Gastroesophageal sphincter (tissue), 4 donors: ENCODE measurements around the gene NAA35. TPM values are rescaled to one million over a fixed set of nuclear protein-coding genes. Genes with fewer than 3 reads are reported as not detected.

Experiments used
- ATAC-seq: fragments of 150-250 bp; one replicate; pipeline ENCODE4 v1.9.1; 2016; ENCODE audit warnings: mild to moderate bottlenecking, moderate library complexity
- H3K27ac ChIP-seq, 4 donors: fragments of 200-600 bp; sonication (generic) in 3 of 4; 1 replicate in 3 of 4; 2 replicates in 1 of 4; pipeline ENCODE4 v1.5.1; 2016 to 2019
- H3K27me3 ChIP-seq: fragments of 200-600 bp; sonication (generic); one replicate; pipeline ENCODE4 v1.5.1; 2019
- H3K36me3 ChIP-seq, 2 donors: fragments of 200-600 bp; sonication (generic); one replicate each; pipeline ENCODE4 v1.5.1; 2019; ENCODE audit warnings: control low read depth in 1 of 2
- H3K4me1 ChIP-seq, 3 donors: fragments of 200-600 bp; sonication (generic); 1 replicate in 2 of 3; 2 replicates in 1 of 3; pipeline ENCODE4 v1.5.1; 2016 to 2019; ENCODE audit warnings: control low read depth in 2 of 3
- H3K4me3 ChIP-seq, 2 donors: fragments of 200-600 bp; sonication (generic); one replicate each; pipeline ENCODE4 v1.5.1; 2019; ENCODE audit warnings: mild to moderate bottlenecking in 1 of 2, moderate library complexity in 1 of 2
- H3K9me3 ChIP-seq, 3 donors: fragments of 200-600 bp; sonication (generic); one replicate each; pipeline ENCODE4 v1.5.1; 2017 to 2019; ENCODE audit warnings: control low read depth in 2 of 3
- CTCF ChIP-seq, 4 experiments: fragments of 200-600 bp in 2 of 4; fragments of 450-650 bp in 2 of 4; sonication (generic) in 1 of 4; IDR thresholded peaks; one replicate each; pipeline ENCODE4 v1.5.1; 2017 to 2019; ENCODE audit warnings: antibody characterized with exemption in 4 of 4, mild to moderate bottlenecking in 2 of 4, moderate library complexity in 2 of 4
- EP300 ChIP-seq: sonication (generic); formaldehyde crosslinking; IDR thresholded peaks from one replicate; pipeline ENCODE4 v1.6.1; 2017; ENCODE audit warnings: antibody characterized with exemption, mild to moderate bottlenecking
- POLR2A ChIP-seq, 2 donors: fragments of 450-650 bp; IDR thresholded peaks; one replicate each; pipeline ENCODE4 v1.6.1; 2017; ENCODE audit warnings: antibody characterized with exemption in 2 of 2, mild to moderate bottlenecking in 2 of 2, moderate library complexity in 1 of 2
- POLR2AphosphoS5 ChIP-seq: sonication (generic); formaldehyde crosslinking; IDR thresholded peaks from one replicate; pipeline ENCODE4 v1.6.1; 2017; ENCODE audit warnings: antibody characterized with exemption
- WGBS, 2 donors: methylation state at CpG; one replicate each; pipeline ENCODE4 v1.1.5; 2018; ENCODE audit warnings: low coverage in 1 of 2; 5-methylcytosine and 5-hydroxymethylcytosine counted together
- total RNA-seq, 4 donors: library from RNA; depleted of rRNA; stranded (reverse); fragments of >200 nt; gene quantifications; one replicate each; pipeline ENCODE4 v1.1.0, GENCODE V29; 2016

The NAA35 gene
- total RNA-seq, 4 donors from 2014 or later, result 20.0 to 23.7 (median 23.4) TPM

GRCh38 chr9:85995097-85995496 is 54.2 kb downstream of the NAA35 start:
- Histone ChIP-seq H3K27me3 (no peaks in the 10 kb centered on the region), H3K4me3 (no peak overlapping the region), H3K27ac (no peak overlapping the region), H3K4me1 (peaks cover 0 to 5% (median 0%) of the 10 kb centered on the region in 3 donors), H3K36me3 (peaks cover 0 to 39% of the 10 kb centered on the region in 2 donors), H3K9me3 (no peaks in the 10 kb centered on the region)
- TF ChIP-seq POLR2A (IDR thresholded peaks at IDR 0.05) (no peak), EP300 (no peak), POLR2AphosphoS5 (no peak), CTCF (IDR thresholded peaks at IDR 0.05) (no peak)
- ATAC-seq, result no peak

DNA sequence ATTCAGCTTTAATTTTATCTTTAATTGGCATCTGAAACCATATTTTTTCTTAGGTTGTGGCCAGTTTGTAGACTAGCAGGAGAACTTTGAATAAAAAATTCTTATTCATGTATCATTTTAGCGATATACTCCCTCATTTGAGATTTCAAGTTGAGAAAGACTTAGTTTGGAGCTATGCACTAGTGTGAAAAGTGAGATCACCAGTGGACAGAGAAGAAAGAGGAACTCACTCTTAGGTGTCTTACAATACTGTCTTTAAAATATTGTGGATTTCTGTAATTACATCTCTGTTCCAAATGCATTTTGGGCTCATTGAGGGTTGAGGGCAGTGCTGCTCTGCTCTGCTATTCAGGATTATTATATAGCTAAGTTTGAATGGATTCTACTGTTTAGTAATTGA is 54.7 kb downstream of the NAA35 start:
- 100% methylated on average over 1 of the region's 1 CpG for WGBS, 2 donors
- H3K9me3 ChIP-seq, result no peaks in the 10 kb centered on the region
- no peak overlapping the region for H3K4me3 ChIP-seq
- ATAC-seq, result no peak
- peaks cover 0 to 5% (median 0%) of the 10 kb centered on the region in 3 donors for H3K4me1 ChIP-seq
- no peaks in the 10 kb centered on the region for H3K27me3 ChIP-seq
- TF ChIP-seq POLR2A (IDR thresholded peaks at IDR 0.05), result no peak
- TF ChIP-seq POLR2AphosphoS5, result no peak
- TF ChIP-seq CTCF (IDR thresholded peaks at IDR 0.05), result no peak
- TF ChIP-seq EP300, result no peak
- H3K36me3 ChIP-seq, result peaks cover 0 to 41% of the 10 kb centered on the region in 2 donors
- H3K27ac ChIP-seq, result no peak overlapping the region

GRCh38 chr9:86005253-86005775 is 64.4 kb downstream of the NAA35 start:
- no peak for ATAC-seq
- 90 to 100% methylated on average over 1 of the region's 1 CpG for WGBS, 2 donors
- no peaks in the 10 kb centered on the region for H3K27me3 ChIP-seq
- peaks cover 2 to 73% of the 10 kb centered on the region in 2 donors for H3K36me3 ChIP-seq
- H3K9me3 ChIP-seq, result peaks cover 0 to 6% (median 0%) of the 10 kb centered on the region in 3 donors
- TF ChIP-seq POLR2AphosphoS5, result no peak
- no peak for TF ChIP-seq EP300
- TF ChIP-seq CTCF (IDR thresholded peaks at IDR 0.05), result no peak
- no peak for TF ChIP-seq POLR2A (IDR thresholded peaks at IDR 0.05)
- no peak overlapping the region for H3K27ac ChIP-seq
- H3K4me3 ChIP-seq, result no peak overlapping the region
- no peaks in the 10 kb centered on the region for H3K4me1 ChIP-seq

GRCh38 chr9:86009133-86009532 is 68.2 kb downstream of the NAA35 start:
- Histone ChIP-seq H3K36me3 (peaks cover 2 to 88% of the 10 kb centered on the region in 2 donors), H3K27ac (no peak overlapping the region), H3K27me3 (no peaks in the 10 kb centered on the region), H3K4me3 (no peak overlapping the region), H3K4me1 (peaks cover 0 to 3% (median 0%) of the 10 kb centered on the region in 3 donors), H3K9me3 (peaks cover 0 to 6% (median 0%) of the 10 kb centered on the region in 3 donors)
- WGBS, 2 donors, result 66 to 100% methylated on average over 2 of the region's 2 CpGs
- no peak for TF ChIP-seq POLR2AphosphoS5
- no peak for TF ChIP-seq CTCF (IDR thresholded peaks at IDR 0.05)
- no peak for TF ChIP-seq EP300
- ATAC-seq, result no peak

GRCh38 chr9:86020731-86021130 is 79.8 kb downstream of the NAA35 start:
- no peak for ATAC-seq
- TF ChIP-seq CTCF (IDR thresholded peaks at IDR 0.05), result no peak
- no peak for TF ChIP-seq POLR2AphosphoS5
- no peak for TF ChIP-seq POLR2A (IDR thresholded peaks at IDR 0.05)
- H3K36me3 ChIP-seq, result peaks cover 9 to 85% of the 10 kb centered on the region in 2 donors

More at GRCh38 chr9:86020731-86021130, 79.8 kb downstream of the NAA35 start:
- Histone ChIP-seq H3K4me3 (no peak overlapping the region), H3K4me1 (no peaks in the 10 kb centered on the region), H3K9me3 (no peaks in the 10 kb centered on the region), H3K27ac (no peak overlapping the region), H3K27me3 (no peaks in the 10 kb centered on the region)
- WGBS, 2 donors, result 100% methylated on average over 1 of the region's 1 CpG
